Right lobe of liver (tissue), 4 donors: ENCODE measurements around the gene MSMB.

Source experiments
- CTCF ChIP-seq, 4 donors: fragments of 200-600 bp in 3 of 4; fragments of 450-650 bp in 1 of 4; IDR thresholded peaks; one replicate each; pipeline versions ENCODE4 v1.5.1 to v1.8.0; 2016 to 2022; ENCODE audit warnings: antibody characterized with exemption in 4 of 4, mild to moderate bottlenecking in 2 of 4
- POLR2A ChIP-seq: fragments of 450-650 bp; IDR thresholded peaks from one replicate; pipeline ENCODE4 v1.6.1; 2017; ENCODE audit warnings: antibody characterized with exemption, mild to moderate bottlenecking
- donor health status: DM: no; HTN: no; CAD: no.
- donor health status: DM: no; HTN: no; CAD: no.
- donor health status: DM: no; HTN: yes; CAD: no.

GRCh38 chr10:46014683-46015405 lies 31.2 kb downstream of the MSMB start:
- TF ChIP-seq CTCF (IDR thresholded peaks at IDR 0.05) (no peak), POLR2A (no peak)
